Activated T-helper 1 cell treated with anti-CD3 and anti-CD28 coated beads, Interleukin-12 subunit alpha, Interleukin-12 subunit beta, Interleukin-2, Interleukin-4 antibody, amounts not matched to agents 30 ng/mL and 10 ng/mL and 1 ng/mL, durations not matched to agents 14 hours and 24 hours and 36 hours (primary cell): Measurements from ENCODE around the gene MAGEC3. TPM values are rescaled to one million over a fixed set of nuclear protein-coding genes. Genes with fewer than 3 reads are reported as not detected.

Experiments used
- total RNA-seq: library from RNA; stranded (reverse); gene quantifications from 2 replicates; pipeline ENCODE4 v1.2.3, GENCODE V29; 2022

The MAGEC3 gene
- total RNA-seq, 1 donor from 2014 or later = not detected

Other genes with a start within 250 kb of the MAGEC3 start
- gene SPANXA2, start 248.6 kb upstream of the MAGEC3 start, total RNA-seq = not detected in 2 replicates
- gene SPANXD, start 139.6 kb upstream of the MAGEC3 start, total RNA-seq = not detected in 2 replicates
- gene MAGEC1, start 65.6 kb downstream of the MAGEC3 start, total RNA-seq = not detected in 2 replicates